GM19372 (cell line): ENCODE data around the gene CFAP74.

Experiments used
- ATAC-seq: cut with Tn5 transposase; IDR thresholded peaks from one replicate; pipeline ENCODE4 v1.9.1; 2021; ENCODE audit warnings: mild to moderate bottlenecking, low read depth, moderate library complexity; ENCODE audit not compliant: unreplicated experiment

The CFAP74 gene

DNA sequence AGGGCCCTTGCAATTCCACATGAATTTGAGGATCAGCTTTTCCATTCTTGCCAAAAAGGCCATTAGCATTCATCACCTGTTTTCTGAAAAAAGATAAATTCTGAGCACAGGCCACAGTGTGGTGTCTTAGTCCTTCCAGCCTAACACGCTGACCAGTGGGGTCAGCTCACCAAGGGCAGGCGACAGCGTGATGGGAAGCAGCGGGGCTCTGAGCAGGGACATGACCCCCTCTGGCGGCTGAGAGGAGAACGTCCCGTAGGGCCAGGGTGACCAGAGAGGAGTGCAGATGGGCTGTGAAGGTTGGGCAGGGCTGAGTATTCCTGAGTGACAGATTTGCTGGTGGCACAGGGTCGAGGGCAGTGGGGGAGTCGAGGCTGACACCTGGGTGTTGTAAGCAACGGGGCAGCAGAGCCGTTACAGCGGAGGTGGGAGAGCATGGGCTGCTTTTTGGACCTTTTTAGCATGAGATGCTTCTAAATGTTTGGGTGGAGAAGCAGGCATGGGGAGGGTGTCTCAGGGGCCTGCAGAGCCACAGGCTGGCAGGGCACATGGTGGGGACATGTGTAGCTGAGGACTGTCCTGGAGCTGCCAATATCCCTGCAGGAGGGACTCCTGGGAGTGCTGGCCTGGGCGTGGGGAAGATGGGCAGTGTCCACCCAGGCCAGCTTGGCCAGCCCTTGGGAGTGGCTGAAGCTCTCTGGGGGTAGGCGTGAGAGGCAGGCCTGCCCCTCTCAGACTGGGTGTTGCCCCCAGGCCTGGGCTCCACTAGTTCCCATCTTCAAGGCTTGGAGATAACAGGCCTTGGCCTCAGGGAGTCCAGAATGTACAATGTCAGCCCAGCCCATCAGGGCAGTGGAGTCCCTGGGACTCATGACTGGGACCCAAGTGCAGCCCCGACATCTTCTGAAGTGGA lies 97.1 kb downstream of the CFAP74 start:
- no peak for ATAC-seq

DNA sequence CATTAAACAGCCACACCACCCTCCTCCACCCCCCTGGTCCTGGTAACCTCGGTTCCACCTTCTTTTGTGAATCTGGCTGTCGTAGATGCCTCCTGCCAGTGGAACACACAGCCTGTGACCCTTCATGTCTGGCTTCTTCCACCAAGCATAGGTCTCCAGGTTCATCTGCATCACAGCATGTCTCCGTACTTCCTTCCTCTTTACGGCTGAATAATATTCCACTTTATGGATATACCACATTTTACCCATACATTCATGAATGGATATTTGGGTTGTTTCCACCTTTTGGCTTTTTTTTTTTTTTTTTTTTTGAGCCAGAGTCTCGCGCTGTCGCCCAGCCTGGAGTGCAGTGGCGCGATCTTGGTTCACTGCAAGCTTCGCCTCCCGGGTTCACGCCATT lies 100.4 kb downstream of the CFAP74 start:
- no peak for ATAC-seq

DNA sequence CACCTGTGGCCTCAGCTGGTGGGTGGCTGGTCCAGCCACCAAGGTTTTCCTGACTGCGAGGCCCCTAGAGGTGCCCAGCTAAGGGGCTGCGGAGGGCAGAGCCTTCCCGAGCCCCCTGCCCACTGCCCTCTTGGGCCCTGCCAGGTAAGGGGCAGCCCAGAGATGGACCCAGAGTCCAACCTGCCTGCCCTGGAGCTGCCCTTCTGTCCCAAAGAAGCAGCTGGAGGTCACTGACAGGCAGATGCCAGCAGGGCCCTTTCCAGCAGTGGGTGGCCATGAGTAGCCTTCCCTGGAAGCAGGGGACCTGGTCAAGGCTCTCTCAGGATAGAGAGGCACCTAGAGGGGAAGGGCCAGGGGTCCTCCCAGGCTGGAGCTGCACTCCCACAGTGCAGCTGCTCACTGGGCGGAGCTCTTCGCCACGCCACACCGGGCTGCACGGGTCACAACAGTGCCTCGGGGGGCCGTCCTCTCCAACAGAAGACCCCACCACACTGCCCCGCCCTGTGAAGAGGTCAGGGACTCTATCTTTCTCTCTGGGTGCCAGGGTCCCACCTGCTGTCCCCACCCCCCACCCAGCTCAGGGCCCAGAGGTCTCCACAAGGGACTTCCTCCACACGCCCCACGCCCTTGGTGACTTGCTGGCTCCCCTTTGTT lies 101.8 kb downstream of the CFAP74 start:
- ATAC-seq, result no peak

DNA sequence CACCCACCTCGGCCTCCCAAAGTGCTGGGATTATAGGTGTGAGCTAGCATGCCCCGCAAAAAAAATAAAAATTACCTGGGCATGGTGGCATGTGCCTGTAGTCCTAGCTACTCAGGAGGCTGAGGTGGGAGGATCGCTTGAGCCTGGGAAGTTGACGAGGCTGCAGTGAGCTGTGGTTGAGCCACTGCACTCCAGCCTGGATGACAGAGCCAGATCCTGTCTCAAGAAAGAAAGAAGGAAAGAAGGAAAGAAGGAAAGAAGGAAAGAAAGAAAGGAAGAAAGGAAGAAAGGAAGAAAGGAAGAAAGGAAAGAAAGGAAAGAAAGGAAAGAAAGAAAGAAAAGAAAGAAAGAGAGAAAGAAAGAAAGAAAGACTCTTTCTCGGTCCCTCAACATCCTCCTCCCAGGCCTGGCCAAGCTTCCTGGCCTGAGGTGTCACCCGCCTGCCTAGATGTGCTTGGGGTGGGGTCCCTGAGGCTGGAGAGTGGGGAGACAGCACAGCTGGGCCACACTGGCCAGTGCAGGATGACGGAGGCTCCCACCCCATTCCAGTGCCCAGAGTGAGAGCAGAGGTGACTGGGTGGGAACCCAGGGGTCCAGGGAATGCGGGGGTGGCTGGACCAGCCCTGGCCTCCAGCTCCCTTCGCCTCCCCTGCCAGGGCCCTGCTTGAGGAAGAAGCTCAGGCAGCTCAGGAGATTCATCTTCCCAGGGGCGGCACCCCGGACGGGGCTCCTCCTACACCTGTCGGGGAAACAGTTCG lies 102.5 kb downstream of the CFAP74 start:
- no peak for ATAC-seq

DNA sequence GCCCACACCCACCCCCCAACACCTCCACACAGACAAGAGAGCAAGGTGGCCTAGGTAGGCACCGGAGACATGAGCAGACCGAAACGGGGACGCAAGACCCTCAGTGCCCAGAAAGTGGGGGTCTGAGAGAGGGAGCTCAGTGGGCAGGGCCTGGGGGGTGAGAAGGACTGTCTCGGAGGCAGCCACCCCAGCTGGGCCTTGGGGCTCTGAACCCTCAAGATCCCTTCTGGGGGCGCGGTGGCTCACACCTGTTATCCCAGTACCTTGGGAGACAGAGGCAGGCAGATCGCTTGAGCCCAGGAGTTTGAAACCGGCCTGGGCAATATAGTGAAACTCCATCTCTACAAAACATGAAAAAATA lies 103.6 kb downstream of the CFAP74 start:
- no peak for ATAC-seq

DNA sequence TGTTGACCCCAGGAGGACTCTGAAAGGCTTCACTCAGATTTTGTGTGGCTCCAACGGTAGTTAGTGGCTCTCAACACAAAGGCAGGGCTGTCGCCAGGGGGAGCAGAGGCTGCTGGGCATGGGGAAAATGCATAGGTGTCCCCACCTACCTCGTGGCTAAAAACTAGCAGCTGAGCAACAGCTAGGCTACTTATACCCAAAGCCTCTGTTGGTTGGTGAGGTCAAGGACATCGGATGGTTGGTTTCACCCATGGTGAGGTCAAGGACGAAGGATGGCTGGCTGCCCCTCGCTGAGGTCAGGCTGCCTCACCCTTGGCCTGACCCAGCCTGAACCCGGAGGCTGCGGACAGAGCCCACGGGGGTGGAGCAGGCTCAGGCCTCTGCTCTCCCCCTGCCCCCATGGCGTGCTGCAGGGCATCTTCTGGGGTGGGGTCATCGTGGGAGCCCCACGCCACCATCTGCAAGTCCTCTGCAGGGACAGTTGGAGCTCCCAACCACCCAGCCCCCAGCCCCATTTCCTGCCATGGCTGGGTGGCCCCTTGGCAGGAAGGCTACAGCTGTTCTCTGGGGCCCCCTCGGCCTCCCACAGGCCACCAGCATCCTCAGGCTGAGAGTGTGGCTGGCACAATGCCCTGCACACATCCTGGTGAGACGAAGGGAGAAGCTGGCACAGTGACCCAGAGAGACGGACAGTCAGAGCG lies 104.2 kb downstream of the CFAP74 start:
- no peak for ATAC-seq

DNA sequence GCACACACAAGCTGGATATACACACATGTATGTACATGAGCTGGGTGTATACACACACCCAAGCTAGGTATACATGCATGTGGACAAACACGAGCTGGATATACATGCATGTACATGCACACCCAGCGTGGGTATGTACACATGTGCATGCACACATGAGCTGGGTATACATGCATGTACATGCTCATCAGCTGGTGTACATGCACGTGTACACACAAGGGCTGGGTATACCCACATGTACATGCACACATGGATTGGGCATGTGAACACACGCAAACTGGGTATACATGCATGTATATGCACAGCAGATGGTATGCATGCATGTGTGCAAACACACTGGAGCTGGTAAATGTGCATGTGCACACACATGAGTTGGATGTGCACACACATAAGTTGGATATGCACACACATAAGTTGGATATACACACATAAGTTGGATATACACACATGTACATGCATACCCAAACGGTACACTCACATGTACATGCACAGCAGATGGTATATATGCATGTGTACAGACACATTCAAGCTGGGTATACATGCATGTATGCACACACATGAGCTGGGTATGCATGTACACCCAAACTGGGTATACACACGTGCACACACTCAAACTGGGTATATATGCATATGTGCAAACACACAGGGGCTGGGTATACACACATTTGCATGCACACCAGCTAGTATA lies 105.2 kb downstream of the CFAP74 start:
- no peak for ATAC-seq

DNA sequence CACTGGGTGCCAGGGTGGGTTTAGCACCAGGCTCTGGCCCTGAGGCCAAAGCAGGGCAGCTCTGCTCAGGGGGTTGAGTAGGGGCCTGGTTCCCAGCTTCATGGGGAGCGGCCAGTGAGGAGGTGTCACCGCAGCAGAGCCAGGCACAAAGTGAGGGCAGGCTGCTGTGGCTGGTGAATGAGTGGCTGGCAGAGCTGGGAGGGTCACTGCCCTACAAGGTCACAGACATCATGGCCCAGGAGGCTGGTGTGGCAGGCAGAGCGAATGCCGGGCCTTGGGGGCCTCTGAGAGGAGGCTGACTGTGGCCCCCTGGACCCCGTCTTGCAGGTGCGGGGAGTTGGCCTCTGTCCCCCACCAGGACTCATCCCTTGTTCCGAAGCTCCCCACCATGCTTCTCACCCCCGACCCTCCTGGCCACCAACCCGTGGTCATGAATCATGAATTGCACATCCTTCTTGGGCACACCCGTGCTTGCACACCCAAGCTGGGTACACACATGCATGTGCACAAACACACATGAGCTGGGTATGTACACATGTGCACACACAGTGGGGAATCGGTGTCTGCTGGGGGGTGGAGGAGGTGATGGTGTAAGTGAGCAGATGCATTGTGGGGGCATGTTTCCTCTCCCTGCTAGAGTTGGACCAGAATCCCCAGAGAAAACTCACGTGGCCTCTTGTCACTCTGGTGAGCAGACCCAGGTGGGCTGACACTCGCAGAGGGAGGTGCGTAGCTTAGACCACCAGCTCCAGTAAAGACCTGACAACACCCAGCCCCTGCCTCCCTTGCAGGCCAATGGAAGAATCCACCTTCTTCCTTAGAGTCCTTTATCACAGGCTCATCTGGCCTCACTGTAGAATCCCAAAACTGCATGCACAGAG lies 107.9 kb downstream of the CFAP74 start:
- no peak for ATAC-seq

DNA sequence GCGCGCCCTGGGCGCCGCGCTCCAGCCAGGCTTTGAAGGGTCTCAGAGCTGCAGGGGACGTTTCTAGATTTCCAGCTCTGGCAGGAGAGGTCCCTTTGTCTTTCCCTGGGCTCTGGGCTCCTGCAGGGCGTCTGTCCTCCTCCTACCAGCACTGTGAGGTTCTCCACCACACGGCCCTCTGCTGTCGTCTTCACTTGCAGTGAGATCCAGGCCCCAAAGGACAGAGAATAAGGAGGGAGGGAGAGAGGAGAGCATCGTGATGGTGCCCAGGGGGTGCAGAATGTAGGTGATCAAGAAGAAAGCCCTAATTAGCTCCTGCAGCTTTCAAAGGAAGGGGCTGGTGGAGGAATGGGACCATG lies 108.5 kb downstream of the CFAP74 start:
- no peak for ATAC-seq

DNA sequence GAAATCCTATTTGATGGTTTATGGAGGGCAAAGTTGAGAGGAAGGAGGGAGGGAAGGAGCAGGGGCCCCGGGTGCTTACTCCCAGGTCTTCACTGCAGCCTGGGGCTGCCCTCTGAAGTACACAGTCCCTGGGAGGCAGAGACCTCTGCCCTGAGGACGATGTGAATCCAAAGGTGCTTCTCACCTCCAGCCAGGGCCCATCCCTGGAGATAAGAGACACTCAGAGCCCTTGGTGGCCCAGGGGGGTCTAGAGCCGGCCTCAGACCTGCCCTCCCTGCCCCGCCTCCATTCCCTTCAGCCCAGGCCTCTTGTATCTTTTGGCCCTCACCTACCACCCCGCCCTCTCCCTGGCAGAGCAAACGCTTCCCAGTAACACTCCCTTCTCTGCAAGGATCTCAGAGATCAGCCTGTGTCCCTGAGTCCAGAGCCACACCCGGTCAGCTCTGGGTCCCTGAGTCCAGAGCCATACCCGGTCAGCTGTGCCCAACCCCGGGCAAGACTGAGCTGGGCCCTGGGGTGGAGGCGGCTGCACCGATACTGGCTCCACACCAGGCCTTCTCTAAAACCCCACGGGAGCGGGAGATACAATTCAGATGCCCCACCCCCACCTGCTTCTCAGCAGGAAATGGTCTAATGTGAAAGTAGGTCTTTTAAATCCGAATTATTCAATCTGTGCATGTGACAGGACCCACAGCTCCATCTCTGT lies 109.1 kb downstream of the CFAP74 start:
- no peak for ATAC-seq

DNA sequence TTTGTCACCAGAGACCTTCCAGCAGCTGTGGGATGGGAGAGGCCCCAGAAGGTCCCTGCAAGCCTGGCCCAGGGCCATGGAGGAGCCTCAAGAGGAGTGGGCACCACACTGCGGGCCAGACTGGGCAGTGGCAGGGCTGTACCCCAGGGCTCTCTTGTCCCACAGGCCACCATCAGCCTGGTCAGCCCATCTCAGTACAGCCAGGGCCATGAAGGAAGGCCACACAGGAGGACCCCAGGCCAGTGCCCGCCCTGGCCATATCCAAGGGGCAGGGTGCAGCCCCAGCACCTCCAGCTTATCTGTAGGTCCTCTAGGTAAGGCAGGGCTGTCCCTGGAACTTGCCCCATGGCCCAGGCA lies 109.6 kb downstream of the CFAP74 start:
- ATAC-seq, result no peak

DNA sequence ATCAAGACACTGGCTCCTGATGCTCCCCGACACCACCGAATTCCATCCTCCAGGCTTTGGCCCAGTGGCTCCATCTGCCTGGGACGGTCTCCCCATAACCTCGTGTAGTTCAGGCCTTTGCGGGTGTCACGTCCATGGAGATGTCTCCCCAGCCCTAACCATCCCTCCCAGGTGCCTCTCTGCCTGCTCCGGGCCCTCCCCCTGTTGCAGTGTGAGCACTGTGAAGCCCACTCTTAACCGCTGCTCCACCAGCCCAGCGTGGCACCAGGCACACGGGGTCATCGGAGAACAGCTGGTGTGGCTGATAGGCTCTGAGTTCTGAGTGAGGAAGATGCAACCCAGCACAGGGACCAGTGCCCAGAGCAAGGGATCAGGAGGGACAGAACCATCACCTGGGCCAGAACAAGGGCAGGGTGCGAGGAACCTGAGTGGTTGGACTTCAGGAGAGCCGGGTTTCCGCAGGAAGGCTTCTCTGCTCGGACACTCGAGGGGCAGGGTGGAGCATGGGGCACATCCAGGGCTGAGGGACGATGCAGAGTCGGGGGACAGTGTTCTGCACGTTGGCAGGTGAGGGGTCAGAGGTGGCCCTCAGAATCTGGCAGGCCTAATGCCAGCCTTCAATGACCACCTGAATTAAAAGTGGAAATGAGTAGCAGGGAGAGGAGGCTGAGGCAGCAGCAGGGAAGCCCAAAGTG lies 110.1 kb downstream of the CFAP74 start:
- no peak for ATAC-seq

DNA sequence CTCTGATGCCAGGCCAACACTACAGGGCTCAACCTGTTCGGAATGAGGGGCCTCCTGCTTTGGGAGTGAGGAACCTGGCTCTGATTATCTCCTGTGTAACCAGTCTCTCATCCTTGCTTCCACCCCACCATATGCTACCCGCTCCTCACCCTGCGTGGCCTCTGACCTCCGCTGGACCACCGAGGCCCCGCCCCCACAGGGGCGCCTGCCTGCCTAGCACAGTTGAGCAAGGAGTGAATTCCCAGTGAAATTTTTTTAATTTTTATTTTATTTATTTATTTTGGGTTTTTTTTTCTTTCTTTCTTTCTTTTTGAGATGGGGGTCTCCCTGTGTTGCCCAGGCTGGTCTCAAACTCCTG lies 110.8 kb downstream of the CFAP74 start:
- no peak for ATAC-seq

DNA sequence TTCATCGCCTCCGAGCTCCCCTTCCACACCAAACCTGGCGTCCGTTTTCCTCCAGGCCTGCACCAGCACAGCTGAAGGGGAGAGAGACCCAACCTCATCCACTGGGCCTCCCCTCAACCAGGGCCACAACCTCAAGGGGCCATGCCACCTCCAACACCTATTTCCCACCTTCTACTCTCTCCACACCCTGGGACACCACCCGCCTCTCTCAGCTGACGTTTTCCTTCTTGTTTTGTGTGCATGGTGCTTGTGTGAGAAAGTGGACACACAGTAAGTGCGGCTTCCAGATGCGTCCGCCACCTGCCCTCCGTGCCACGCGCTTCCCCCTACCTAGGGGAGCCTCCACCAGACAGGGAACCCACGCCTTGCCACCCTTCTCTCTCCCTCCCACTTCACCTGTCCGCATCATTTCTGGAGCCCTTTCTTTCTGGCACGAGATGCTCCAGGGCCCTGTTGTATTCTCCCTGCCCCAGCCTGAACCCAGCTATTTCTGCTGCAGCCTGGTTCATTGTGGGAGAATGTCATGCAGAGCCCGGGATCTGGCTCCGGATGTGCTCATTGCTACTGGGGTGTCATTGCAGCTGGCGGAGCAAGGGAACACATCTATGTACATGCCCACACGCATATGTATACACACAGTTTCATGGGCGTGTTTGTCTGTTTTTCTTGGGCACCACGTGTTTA lies 111.4 kb downstream of the CFAP74 start:
- no peak for ATAC-seq

DNA sequence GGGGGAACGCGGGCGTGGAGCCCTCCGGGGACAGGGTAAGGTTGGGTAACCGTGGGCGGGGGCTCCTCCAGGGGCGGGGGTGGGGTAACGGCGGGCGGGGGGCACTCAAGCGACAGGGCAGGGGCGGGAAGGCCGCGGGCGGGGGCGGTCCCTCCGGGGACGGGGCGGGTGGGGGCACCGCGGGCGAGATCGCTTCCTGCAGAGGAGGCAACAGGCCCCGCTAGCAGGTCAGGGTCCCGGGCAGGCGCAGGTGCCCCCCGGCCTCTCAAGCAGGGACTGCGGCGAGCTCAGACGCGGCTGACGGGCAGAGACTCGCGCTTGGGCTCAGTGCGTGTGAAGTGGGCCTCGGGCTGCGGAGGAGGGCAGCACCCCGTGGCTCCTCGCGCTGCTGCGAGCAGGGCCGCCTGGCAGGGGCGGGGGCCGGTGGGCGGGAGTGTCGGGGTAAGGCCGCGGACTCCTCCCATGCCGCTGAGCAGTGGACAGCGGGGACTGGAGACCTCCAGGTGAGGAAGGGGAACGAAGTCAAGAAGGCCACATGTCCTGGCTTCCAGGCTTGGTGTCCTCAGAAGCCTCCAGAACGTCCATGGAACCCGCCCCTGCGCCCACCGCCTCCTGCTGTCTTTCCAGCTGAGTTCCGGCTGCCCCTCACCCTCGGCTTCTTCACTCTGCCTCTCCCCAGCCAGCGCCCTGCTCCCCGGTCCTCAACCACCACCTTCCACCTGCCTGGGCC lies 112.1 kb downstream of the CFAP74 start:
- ATAC-seq, result peak; percentile 13

DNA sequence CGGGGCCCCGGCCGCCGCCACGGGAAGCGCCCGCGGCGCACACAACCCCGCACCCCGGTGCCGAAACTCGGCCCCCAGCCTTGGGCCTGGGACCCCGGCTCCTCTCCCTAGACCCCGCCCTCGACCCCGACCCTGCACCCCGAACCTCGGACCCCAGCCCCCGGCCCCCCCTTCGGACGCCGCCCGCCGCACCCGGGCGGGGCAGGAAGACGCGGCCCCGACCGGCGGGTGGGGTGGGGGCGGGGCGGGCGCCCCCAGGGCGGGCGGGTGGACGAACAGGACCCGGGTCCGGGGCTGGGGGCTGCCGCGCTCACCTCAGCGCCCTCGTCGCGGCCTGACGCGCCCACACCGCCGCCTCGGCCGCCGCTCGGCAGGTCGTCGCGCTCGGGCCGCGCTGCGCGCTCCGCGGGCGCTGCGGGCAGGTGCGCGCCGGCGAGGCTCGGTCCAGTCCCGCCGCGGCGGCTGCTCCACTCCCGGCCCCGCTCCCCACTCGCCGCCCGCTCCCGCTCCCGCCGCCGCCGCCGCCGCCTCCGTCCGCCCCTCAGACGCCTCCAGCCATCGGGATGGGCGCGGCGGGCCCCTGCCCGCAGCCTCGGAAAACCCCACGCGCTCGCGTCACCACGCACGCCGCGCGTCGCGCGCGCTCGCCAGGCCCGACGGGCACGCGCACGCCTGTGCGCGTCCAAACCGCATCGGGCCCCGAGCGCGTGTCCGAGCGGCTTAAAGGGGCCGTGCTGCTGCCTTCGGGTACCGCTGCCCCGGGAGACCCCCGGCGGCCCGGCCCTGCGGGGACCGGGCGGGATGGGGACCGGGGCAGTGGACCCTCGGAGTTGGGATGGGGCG lies 112.9 kb downstream of the CFAP74 start, which contains the start of gene GNB1:
Gene GNB1, minus strand, starts transcription at position 582 of the 843 bp plus-strand sequence. CDS start 65,634 bp downstream, outside the sequence.
- peak; percentile 74 for ATAC-seq
